ENCODE results near the gene FGF1.

The FGF1 gene

GRCh38 chr5:142680605-142681259, 5.2 kb downstream of the FGF1 start:
- ChIA-PET CTCF (no interaction called here), POLR2A (ENCODE audit: low non-redundant PET) (no interaction called here)
- H3K27ac ChIP-seq = peak overlapping the region; percentile 92
- no peak for TF ChIP-seq CTCF (conservative IDR thresholded peaks at IDR 0.05; ENCODE audit: low read depth)
- DNase-seq (ENCODE audit: low spot score) = peak; percentile 98

GRCh38 chr5:142679744-142680143, 6.1 kb downstream of the FGF1 start:
- no peak overlapping the region for H3K27ac ChIP-seq
- ChIA-PET POLR2A (ENCODE audit: low non-redundant PET) (no interaction called here), CTCF (interaction anchor here (0.7 kb wide), 1 partner anchor 1492 kb away, joined by 3 read pairs; no protein-coding TSS in a partner anchor)
- no peak for TF ChIP-seq CTCF (conservative IDR thresholded peaks at IDR 0.05; ENCODE audit: low read depth)
- DNase-seq (ENCODE audit: low spot score) = no peak

- ChIA-PET CTCF (no interaction called here), POLR2A (ENCODE audit: low non-redundant PET) (no interaction called here)
- no peak for TF ChIP-seq CTCF (conservative IDR thresholded peaks at IDR 0.05; ENCODE audit: low read depth)
- no peak for DNase-seq (ENCODE audit: low spot score)
- no peak overlapping the region for H3K27ac ChIP-seq
Observed at GRCh38 chr5:142678529-142678928, 7.4 kb downstream of the FGF1 start.

- ChIA-PET POLR2A (ENCODE audit: low non-redundant PET) (no interaction called here), CTCF (interaction anchor here (0.7 to 2.7 kb wide), 2 partner anchors 22 to 36 kb away, joined by 3 to 19 read pairs; no protein-coding TSS in a partner anchor)
- no peak overlapping the region for H3K27ac ChIP-seq
- DNase-seq (ENCODE audit: low spot score) = no peak
- no peak for TF ChIP-seq CTCF (conservative IDR thresholded peaks at IDR 0.05; ENCODE audit: low read depth)
Observed at GRCh38 chr5:142677198-142677597, 8.7 kb downstream of the FGF1 start.

- TF ChIP-seq CTCF (conservative IDR thresholded peaks at IDR 0.05; ENCODE audit: low read depth) = no peak
- ChIA-PET CTCF (interaction anchor here (0.6 to 2.7 kb wide), 3 partner anchors 21 to 337 kb away, joined by 3 to 19 read pairs (median 6); no protein-coding TSS in a partner anchor), POLR2A (ENCODE audit: low non-redundant PET) (no interaction called here)
- no peak overlapping the region for H3K27ac ChIP-seq
- DNase-seq (ENCODE audit: low spot score) = no peak
Observed at GRCh38 chr5:142676318-142676717, 9.6 kb downstream of the FGF1 start.

GRCh38 chr5:142674531-142675469, 11.1 kb downstream of the FGF1 start:
- CTCF ChIA-PET = interaction anchor here (0.7 to 2.7 kb wide), 2 partner anchors 19 to 39 kb away, joined by 3 to 19 read pairs; no protein-coding TSS in a partner anchor
- TF ChIP-seq CTCF (conservative IDR thresholded peaks at IDR 0.05; ENCODE audit: low read depth) = no peak
- peak; percentile 49 for DNase-seq (ENCODE audit: low spot score)
- POLR2A ChIA-PET (ENCODE audit: low non-redundant PET) = no interaction called here
- H3K27ac ChIP-seq = peak overlapping the region; percentile 56

Measured in RWPE1 (cell line).